Measurements from ENCODE around the gene WDR18. TPM values are rescaled to one million over a fixed set of nuclear protein-coding genes. Genes with fewer than 3 reads are reported as not detected.

WDR18 gene
- total RNA-seq, 1 experiment from 2014 or later = 124 TPM

DNA sequence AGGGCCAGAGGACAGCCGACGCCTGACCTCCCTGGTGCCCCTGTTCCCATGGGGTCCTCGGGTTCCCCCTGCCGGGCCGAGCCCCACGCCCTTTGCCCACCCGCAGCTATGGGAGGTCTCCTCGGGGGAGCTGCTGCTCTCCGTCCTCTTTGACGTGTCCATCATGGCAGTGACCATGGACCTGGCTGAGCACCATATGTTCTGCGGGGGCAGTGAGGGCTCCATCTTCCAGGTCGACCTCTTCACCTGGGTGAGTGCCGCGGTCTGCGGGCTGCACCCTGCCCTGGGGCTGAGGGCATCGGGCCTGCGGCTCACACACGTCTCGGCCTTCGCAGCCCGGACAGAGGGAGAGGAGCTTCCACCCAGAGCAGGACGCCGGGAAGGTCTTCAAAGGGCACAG is 6.6 kb downstream of the WDR18 start:
- CTCF ChIA-PET = no interaction called here
- Histone ChIP-seq H3K4me3 (replicated peaks in 1 of 2; ENCODE audit: low read depth in 1 of 2, low read length in 2 of 2) (no peak overlapping the region), H3K4me2 (ENCODE audit: low read length) (no peak overlapping the region), H3K9me2 (ENCODE audit: insufficient read depth) (no peaks in the 10 kb centered on the region), H3K36me3 (ENCODE audit: control insufficient read depth in 1 of 2, insufficient read depth in 2 of 2, low read length in 2 of 2) (peaks cover 13 to 68% of the 10 kb centered on the region in 2 experiments), H4K20me1 (ENCODE audit: insufficient read depth) (peaks cover 6% of the 10 kb centered on the region; the same call in 1 of the 2 replicates), H3K27me3 (ENCODE audit: insufficient read depth, low read length) (no peaks in the 10 kb centered on the region), H3K27ac (ENCODE audit: low read depth, low read length) (peak overlapping the region; percentile 50; the same call in 1 of the 2 replicates), H3K9me3 (ENCODE audit: control insufficient read depth in 1 of 2, insufficient read depth in 1 of 2, low read depth in 1 of 2, low read length in 2 of 2) (no peaks in the 10 kb centered on the region), H2AFZ (ENCODE audit: low read depth, low read length, poor library complexity, severe bottlenecking) (no peak overlapping the region), H3K9ac (ENCODE audit: low read length) (no peak overlapping the region), H3K79me2 (ENCODE audit: insufficient read depth, low read length) (peaks cover 16% of the 10 kb centered on the region; the same call in 1 of the 2 replicates), H3K4me1 (ENCODE audit: control insufficient read depth in 1 of 2, insufficient read depth in 2 of 2, low read length in 2 of 2) (peaks cover 0 to 18% of the 10 kb centered on the region in 2 experiments; a peak in 3 of 4 replicates)
- POLR2A ChIA-PET = no interaction called here
- DNase-seq (ENCODE audit: low read depth, low spot score) = no peak
- ATAC-seq = no peak
- TF ChIP-seq JUND (IDR thresholded peaks at IDR 0.05) (no peak), TCF7L2 (IDR thresholded peaks at IDR 0.05; ENCODE audit: borderline replicate concordance, extremely low read depth, insufficient read depth, insufficient read length) (no peak), CBX3 (IDR thresholded peaks at IDR 0.05; ENCODE audit: low read depth) (no peak), SRF (IDR thresholded peaks at IDR 0.05; ENCODE audit: low read depth) (no peak), CEBPB (IDR thresholded peaks at IDR 0.05; ENCODE audit: low read depth) (no peak), ZNF274 (IDR thresholded peaks at IDR 0.05; ENCODE audit: low read depth, low read length) (no peak), ELF1 (IDR thresholded peaks at IDR 0.05; ENCODE audit: borderline replicate concordance, low read depth) (no peak)
- TF ChIP-seq, protein P1, sequence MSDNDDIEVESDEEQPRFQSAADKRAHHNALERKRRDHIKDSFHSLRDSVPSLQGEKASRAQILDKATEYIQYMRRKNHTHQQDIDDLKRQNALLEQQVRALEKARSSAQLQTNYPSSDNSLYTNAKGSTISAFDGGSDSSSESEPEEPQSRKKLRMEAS (IDR thresholded peaks at IDR 0.05) = no peak
- TF ChIP-seq, protein P2, sequence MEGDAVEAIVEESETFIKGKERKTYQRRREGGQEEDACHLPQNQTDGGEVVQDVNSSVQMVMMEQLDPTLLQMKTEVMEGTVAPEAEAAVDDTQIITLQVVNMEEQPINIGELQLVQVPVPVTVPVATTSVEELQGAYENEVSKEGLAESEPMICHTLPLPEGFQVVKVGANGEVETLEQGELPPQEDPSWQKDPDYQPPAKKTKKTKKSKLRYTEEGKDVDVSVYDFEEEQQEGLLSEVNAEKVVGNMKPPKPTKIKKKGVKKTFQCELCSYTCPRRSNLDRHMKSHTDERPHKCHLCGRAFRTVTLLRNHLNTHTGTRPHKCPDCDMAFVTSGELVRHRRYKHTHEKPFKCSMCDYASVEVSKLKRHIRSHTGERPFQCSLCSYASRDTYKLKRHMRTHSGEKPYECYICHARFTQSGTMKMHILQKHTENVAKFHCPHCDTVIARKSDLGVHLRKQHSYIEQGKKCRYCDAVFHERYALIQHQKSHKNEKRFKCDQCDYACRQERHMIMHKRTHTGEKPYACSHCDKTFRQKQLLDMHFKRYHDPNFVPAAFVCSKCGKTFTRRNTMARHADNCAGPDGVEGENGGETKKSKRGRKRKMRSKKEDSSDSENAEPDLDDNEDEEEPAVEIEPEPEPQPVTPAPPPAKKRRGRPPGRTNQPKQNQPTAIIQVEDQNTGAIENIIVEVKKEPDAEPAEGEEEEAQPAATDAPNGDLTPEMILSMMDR (IDR thresholded peaks at IDR 0.05 in 2 of 3, conservative IDR thresholded peaks at IDR 0.05 in 1 of 3; ENCODE audit: borderline replicate concordance in 1 of 3, insufficient read depth in 1 of 3, low read depth in 2 of 3, low read length in 2 of 3) = no peak
- intact Hi-C loops (cut with micrococcal nuclease) = no loop called here
- RAD21 ChIA-PET (ENCODE audit: low non-redundant PET in 1 of 2, low total read pairs in 2 of 2, uncharacterized antibody in 2 of 2, unreplicated experiment in 2 of 2) = interaction anchor here in 1 of 2 experiments (0.6 kb wide), 1 partner anchor 34 kb away, joined by 5 read pairs; no protein-coding TSS in a partner anchor
- BruUV-seq (replicated peaks) = no TSS peak

Measured in HCT116 (cell line).